ENCODE data around the gene HSPA14.
"Not testable (repeated sequence)": the region's sequence is repeated elsewhere in the genome, so short reads cannot be mapped to it uniquely, and the experiment has no call there.

The HSPA14 gene

DNA sequence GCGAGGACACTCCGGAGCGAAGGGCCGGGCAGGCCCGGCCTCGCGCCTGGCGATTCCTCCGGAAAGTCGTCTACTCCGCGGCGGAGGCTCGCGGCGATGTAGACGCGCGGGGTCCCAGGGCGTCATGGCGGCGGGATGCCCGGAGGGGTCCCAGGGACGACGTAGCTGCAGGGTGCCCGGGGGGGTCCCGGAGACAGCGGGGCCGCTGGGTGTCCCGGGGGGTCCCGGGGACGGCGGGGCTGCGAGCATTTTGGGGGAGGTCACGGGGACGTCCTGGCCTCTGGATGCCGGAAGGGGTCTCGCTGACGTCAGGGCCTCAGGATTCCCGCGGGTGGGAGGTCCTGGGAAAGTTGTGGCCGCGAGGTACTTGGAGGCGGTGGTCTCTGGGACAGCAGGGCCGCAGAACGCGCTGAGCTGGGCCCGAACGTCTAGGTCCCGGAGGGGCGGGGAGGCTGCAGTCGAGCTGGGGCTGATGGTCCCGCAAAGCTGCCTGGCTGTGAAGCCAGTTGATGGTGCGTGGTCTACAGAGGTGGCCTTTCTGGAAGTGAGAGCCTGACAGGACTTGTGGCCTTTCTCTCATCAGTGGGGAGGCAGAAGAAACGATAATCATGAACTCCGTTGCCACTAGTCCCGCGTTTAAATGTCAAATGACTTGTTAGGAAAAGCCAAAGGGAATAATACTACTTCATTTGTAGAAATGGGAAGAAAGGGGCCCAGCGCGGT is 637 bp downstream of the HSPA14 start:
- DNase-seq (ENCODE audit: low read depth) = peak; percentile 9

DNA sequence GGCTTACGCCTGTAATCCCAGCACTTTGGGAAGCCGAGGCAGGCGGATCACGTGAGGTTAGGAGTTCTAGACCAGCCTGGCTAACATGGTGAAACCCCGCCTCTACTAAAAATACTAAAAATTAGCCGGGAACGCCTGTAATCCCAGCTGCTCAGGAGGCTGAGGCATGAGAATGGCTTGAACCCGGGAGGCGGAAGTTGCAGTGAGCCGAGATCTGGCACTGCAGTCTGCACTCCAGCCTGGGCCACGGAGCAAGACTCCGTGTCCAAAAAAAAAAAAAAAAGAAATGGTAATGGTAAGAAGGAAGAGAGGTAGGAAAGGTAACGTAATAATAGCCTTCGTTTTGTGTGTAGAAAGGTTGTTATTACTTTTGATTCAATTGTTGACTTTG is 1.2 kb downstream of the HSPA14 start:
- no peak for DNase-seq (ENCODE audit: low read depth)

DNA sequence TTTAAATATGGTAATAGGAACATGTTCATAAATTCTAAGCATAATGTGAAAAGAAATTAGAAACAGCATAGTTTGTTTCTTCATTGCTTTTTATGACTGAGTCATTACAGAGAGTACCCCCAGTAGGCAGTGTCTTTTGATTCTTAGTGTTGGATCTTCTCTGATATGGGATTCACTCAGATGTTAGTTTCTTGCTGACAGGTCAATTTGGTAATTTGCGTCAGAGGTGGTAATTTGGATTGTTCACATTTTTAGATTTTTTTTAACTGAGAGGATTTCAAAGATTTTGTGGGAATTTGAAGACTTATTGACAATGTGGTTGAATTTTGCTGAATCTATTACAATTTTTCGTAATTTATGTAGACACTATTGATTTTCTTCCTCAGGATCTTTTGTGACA is 2.1 kb downstream of the HSPA14 start:
- DNase-seq (ENCODE audit: low read depth) = no peak

DNA sequence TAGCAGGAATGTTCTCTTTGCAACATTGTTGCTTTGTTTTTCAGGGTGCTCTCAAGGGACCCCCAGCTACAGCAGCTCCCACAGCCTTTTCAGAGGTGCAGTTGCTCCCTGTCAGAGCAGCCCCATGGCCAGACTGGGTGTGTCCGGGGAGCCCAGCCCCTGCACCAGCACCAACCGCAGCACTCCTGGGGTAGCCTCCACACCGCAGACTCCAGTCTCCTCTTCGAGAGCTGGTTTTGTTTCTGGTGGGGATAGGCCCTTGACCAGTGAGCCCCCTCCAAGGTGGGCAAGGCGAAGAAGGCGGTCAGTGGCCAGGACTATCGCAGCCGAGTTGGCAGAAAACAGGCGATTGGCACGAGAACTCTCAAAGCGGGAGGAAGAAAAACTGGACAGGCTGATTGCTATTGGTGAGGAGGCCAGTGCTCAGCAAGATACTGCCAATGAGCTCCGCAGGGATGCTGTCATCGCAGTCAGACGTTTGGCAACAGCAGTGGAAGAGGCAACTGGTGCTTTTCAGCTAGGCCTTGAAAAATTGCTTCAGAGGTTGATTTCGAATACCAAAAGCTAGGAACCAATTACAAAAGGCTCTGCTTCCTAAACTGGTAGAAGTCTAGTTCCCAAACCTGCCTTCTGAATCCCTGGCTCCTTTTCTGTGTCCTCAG is 5.4 kb downstream of the HSPA14 start:
- no peak for DNase-seq (ENCODE audit: low read depth)

DNA sequence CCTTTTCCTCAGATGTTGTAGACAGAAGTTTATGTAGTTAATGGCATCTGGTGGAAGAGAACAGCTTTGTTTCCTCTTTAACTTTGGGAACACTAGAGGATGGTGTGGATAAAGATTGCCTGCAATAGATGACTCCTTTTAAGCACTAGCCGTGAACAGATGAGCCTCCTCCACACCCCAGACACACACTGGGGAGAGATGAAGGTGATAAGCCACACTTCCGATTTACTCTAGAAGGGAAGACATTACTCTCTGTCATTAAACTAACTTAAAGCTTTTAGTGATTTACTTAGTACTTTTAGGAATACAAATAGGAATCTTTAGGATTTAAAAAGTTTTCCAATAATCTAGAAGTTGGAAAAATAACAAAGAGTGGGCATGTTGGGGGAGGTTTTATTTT is 6.8 kb downstream of the HSPA14 start:
- DNase-seq (ENCODE audit: low read depth) = no peak

DNA sequence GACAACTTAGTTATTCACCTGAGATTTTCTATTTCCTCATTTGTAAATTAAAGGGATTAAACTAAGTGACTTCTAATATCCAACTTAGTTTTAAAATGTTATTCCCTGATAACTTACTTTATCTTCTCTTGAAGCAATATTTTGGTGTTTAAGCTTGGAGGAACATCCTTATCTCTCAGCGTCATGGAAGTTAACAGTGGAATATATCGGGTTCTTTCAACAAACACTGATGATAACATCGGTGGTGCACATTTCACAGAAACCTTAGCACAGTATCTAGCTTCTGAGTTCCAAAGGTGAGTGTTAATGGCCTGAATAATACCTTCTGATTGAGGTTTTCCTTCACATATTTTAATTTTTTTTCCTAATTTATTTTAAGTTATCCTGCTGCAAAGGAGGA is 14.1 kb downstream of the HSPA14 start:
- no peak for DNase-seq (ENCODE audit: low read depth)

DNA sequence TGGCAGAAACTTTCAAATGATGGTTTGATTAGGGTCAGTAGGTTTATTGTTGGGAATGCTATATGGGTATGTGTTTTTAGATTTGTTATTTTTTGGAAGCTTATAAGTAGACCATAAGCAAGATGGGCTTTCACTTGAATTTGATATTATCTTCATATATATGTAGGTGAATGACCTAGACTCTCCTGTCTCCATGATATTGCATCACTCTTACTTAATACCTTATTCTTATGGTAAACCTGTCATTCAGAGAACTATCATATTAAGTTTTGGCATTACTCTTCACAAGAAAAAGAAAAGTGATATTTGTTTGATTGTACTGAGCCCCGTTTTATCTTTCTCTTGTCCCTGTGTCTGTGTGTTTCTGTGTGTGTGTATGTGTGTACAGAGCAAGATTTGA is 17.3 kb downstream of the HSPA14 start:
- no peak for DNase-seq (ENCODE audit: low read depth)

DNA sequence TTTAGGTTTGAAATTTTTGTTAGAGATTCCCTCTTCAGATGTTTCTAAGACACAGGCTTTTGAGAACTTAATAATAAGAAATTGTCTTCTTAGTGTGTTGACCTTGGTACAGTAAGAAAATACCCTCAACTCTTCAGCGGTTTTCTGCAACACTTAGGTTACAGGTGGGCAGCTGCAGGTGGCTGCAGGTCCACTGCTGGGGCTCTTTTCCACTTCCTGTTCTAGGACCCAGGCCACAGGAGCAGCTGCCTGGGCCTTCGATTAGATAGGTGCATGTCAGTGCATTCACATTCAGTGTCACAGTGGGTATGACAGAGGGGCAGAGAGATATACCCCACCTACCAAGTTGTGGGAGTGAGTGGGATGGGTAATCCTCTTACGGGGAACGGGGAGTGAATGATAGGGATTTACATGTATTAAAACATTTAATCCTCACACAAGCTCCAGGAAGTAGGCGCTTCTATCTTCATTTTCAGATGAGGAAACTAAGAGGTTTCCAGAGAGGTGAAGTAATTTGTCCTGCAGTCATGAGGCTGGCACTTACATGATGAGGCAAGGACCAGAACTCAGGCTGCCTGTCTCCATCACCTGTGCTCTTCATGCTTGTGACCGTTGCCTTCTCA is 20.3 kb downstream of the HSPA14 start:
- DNase-seq (ENCODE audit: low read depth) = no peak

DNA sequence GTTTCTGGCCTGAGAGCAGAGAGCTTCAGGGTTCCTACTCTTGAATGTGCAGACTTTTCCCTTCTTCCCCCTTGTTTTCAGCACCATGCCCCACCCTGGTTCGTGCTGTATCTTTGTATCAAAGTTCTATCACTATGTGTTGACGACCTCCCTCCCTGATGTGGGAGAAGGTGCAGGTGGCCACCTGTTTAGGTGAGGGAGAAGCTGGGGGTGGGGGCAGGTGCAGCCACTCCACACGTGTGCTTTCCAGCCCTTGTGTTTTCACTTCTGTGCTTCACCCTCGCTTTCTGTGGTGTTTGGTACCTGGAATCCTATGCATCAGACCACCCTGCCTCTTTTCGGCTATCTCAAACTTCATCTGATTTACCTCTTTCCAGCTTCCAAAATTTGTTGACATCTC is 20.9 kb downstream of the HSPA14 start:
- DNase-seq (ENCODE audit: low read depth) = no peak

DNA sequence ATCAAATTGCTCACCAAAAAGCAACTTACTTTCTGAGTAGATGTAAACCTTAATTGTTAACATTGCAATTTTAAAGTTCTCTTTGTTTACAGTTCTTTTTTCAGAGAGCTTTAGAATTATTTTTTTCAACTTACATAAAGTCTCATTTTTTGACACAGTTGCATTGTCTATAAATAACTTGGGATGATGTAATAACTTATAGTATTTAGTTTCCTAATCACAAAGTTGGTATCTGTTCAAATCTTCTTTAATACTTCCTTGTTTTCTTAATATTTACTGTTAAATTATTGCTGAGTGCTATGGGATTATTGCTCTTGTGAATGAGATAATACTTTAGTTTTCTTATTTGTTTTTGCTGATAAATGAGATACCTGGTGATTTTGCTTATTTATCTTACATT is 21.7 kb downstream of the HSPA14 start:
- DNase-seq (ENCODE audit: low read depth) = no peak

DNA sequence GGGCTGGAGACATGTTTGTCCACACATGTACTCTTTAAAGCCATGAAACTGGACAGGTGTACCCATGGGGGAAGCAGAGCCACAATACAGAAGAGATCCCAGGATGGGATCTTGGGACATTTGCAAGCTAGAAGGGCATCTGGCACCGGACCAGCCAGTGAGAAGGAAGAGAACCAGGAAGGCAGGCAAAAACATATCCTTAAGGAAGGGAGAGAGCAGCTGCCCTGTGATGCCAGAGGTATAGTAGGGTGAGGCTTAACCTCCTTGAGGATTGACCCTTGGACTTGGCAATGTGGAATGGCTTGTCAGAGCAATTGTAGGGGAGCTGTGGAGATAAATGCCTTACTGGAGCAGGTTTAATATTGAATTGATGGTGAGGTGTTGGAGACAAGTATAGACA is 22.7 kb downstream of the HSPA14 start:
- no peak for DNase-seq (ENCODE audit: low read depth)

DNA sequence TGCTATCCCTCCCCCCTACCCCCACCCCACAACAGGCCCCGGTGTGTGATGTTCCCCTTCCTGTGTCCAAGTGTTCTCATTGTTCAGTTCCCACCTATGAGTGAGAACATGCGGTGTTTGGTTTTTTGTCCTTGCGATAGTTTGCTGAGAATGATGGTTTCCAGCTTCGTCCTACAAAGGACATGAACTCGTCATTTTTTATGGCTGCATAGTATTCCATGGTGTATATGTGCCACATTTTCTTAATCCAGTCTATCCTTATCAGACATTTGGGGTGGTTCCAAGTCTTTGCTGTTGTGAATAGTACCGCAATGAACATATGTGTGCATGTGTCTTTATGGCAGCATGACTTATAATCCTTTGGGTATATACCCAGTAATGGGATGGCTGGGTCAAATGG is 26.4 kb downstream of the HSPA14 start:
- DNase-seq (ENCODE audit: low read depth) = not testable (repeated sequence)

DNA sequence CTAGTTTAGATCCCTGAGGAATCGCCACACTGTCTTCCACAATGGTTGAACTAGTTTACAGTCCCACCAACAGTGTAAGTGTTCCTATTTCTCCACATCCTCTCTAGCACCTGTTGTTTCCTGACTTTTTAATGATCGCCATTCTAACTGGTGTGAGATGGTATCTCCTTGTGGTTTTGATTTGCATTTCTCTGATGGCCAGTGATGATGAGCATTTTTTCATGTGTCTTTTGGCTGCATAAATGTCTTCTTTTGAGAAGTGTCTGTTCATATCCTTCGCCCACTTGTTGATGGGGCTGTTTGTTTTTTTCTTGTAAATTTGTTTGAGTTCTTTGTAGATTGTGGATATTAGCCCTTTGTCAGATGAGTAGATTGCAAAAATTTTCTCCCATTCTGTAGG is 26.8 kb downstream of the HSPA14 start:
- DNase-seq (ENCODE audit: low read depth) = not testable (repeated sequence)

DNA sequence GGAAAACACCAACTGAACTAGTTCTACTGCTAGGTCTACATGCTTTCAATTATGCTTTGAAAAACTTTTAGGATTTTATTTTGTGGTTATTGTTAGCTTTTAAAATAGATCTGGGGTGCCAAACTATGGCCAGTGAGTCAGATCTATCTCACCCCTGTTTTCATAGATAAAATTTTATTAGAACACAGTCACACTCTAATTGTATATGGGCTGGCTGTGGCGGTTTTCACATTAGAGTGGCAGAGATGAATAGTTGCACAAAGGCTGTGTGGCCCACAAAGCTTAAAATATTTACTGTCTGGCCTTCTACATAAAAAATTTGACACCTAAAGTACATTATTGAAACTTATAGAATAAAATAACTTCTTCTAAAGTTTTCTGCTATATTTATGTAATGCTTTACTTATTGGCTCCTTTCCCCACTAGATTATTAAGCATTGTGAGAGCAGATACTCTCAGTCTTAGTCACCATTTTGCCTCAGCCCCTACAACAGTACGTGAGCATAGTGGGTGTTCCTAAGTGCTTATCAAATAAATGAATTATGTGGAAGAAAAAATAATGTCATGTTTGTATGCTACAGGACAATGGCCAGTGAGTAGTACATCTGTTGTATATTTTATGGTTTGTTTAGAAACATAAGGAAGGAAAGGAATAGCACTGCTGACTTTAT is 35.1 kb downstream of the HSPA14 start:
- DNase-seq (ENCODE audit: low read depth) = no peak

DNA sequence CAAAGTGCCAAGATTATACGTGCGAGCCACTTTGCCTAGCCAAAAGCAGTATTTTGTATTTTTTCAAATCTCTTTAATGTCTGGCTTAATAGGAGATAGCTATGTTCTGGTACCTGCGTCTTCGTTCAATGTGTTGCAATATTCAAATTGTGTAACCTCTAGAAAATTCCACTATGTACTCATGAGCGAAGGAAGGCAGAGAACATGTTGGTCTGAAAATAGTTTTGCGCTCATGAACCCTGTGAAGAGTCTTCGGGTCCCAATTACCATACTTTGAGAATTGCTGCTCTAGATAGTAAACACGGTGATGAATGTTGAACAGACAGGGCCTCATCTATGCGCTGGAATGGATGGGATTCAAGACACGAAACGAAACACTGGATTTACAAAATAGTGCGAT is 37.8 kb downstream of the HSPA14 start:
- no peak for DNase-seq (ENCODE audit: low read depth)

DNA sequence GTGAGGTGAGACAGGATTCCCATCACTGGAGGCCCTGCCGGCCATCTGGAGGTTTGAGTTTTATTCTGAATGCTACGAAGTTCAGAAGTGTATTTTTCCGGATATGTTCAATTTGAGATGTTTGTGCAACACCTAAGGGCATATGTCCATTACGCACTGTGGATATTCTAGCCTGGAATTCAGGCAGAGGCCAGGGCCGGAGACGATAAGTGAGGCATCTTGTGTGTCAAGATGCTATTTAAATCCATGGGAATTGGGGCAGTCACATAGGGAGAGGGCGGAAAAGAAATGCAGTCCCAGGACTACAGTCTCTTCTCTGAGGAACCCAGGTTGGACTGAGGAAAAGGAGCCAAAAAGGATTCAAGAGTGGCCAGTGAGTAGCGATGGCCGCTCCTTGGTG is 38.7 kb downstream of the HSPA14 start:
- DNase-seq (ENCODE audit: low read depth) = no peak

DNA sequence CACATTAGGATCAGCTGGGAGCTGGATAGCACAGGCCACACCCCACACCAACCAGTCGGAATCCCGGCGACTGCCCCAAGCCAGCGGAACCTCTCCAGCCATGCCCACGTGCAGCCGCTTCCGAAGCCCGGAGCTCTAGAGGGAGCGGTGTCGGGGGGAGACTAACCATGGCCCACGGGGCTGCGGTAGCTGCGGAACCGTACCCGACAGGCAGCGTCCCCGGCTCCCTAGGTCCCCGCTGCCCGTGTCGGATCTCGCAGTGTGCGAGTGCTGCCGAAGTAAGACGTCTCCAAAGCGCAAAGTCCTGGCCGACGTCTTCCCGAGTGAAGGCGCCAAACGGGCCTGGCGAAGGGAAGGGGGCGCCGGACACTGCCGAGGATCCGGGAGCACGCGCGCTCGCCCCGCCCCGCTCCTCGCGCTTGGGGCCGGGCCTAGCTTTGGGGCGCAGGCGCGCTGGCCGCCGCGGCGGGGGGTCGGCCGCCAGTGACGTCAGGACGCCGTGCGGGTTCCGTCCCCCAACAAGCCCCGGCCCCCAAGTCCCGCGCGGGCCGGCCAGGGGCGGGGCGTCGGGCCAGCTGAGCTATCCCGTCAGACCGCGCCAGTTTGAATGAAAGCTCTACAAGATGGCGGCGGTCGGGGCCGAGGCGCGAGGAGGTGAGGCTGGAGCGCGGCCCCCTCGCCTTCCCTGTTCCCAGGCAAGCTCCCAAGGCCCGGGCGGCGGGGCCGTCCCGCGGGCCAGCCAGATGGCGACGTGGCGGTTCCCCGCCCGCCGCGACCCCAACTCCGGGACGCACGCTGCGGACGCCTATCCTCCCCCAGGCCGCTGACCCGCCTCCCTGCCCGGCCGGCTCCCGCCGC is 40.4 kb downstream of the HSPA14 start, which contains the start of gene SUV39H2:
TSS of gene SUV39H2 (plus strand) at position 601 of the 858 bp plus-strand sequence. CDS start at position 624, 23 bp downstream.
- DNase-seq (ENCODE audit: low read depth) = peak; percentile 92

DNA sequence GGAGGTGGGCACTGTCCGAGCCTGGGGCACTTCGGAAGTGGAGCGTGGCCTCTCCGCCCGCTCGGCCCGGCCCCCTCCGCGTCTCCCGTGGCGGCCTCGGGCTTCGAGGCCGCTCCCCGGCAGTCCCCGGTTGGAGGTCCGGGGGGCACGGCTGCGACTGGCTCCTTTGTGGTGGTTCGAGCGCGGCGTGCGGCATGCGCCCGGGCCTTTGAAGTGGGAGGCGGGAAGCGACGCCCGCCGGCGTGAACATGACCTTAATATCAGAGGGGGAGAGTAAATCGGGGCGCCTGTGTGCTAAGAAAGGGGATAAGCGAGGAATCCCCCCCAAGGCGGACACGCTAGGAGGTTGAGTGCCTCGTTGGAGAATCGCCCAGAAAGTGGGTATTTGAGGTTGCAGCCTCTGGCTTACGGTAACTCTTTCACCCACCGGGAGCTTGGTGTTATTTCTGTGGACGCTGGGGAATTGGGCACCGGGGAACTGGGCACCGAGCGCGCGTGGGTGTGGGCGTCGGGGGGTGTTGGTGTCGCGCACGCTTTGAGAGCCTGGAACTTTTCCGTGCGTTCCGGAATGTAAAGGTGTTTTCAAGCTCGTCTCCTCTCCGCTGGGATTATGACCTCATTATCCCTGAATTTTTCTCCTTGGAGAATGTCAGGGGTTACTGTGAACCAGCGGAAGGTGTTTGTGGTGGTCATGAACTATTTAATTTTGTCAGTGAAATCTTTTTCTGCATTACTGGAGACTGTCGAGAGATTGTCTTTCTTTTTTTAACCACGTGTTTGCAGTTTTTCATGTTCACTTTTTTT is 41.2 kb downstream of the HSPA14 start:
- DNase-seq (ENCODE audit: low read depth) = peak; percentile 16

DNA sequence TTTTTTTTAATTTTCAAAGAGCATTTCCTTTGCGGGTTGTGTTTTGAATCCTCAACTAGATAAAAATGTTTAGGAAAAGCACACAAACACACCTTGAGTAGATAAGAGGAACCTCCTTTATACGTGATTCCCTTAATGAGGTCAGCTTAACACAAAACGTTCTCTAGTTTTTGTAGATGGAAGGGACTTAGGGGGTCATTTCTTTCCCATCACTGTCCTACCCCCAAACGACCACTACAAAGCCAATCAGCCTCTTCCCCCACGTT is 41.8 kb downstream of the HSPA14 start:
- no peak for DNase-seq (ENCODE audit: low read depth)

DNA sequence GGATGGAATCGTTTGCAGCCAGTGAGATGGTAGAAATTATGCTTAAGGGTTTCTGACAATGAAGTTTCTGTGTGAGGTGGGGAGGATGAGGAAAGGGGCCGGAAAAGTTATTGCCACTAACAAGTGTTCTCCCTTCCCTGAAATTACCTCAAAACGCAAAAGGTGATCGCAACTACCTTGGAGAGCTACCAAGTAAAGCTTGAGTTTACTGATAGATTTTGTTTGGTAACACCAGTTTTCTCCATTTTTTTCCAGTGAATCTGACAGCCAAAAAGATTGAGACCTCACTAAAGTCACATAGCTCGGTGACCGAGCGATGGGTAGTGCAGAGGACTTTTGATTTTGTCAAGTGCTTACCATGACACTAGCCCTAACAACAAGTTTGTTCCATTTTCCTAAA is 42.1 kb downstream of the HSPA14 start:
- no peak for DNase-seq (ENCODE audit: low read depth)

DNA sequence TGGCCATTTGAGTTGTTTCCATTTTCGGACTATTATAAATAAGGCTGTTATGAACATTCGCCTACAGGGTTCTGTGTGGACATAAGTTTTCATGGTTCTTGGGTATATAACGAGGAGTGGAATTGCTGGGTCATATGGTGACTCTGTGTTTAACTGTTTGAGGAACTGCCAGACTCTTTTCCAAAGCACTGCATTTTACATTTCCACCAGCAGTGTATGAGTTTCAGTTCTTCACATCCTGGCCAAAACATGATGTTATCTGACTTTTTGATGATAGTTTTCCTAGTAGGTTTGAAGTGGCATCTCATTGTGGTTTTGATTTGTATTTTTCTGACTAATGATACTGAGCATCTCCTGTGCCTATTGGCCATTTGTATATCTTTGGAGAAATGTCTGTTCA is 46.0 kb downstream of the HSPA14 start:
- no peak for DNase-seq (ENCODE audit: low read depth)

All from activated T-cell treated with anti-CD3 and anti-CD28 coated beads for 24 hours (primary cell).